Measurements from ENCODE around the gene MRPS34.

Gene MRPS34

DNA sequence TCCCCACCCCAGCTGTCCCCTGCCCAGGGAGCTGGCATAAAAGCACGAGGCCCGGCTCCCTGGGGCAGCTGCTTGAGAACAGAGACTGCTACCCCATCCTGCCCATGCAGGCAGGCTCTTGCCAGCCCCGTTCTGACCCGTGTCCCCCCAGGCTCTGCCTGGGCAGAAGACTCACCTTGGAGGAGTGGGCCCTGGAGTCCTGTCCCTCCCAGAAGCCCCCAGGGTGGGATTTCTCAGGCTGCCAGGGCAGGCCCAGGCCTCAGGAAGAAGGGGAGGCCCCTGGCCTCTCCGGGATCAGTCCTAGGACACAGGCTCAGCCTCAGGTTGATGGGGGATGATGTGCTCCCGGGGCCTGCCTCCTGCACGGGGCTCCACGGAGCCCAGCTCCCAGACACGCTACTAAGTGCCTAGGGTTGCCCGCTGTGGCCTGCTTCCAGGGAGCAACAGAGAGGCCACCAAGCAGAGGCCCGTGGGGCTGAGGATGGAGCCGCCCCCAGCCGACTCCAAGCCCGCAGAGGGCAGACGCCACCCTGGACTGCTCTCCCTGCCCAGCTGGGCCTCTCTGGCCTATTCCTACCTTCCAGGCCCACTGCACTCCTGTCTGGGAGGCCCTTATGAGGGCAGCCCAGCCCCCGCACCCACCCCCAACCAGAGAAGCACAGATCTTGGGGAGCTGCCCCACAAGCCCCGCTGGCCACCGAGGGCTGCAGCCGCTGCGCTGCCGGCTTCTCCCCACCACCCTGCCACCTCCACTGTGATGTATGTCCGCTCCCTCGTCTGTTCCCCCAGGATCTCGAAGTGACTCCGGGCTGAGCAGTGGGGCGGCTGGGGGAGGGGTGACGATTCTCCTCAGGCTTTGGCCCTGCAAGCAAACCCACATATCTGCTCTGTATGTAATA lies 3.3 kb downstream of the MRPS34 start:
- DNase-seq (ENCODE audit: low read depth): no peak

DNA sequence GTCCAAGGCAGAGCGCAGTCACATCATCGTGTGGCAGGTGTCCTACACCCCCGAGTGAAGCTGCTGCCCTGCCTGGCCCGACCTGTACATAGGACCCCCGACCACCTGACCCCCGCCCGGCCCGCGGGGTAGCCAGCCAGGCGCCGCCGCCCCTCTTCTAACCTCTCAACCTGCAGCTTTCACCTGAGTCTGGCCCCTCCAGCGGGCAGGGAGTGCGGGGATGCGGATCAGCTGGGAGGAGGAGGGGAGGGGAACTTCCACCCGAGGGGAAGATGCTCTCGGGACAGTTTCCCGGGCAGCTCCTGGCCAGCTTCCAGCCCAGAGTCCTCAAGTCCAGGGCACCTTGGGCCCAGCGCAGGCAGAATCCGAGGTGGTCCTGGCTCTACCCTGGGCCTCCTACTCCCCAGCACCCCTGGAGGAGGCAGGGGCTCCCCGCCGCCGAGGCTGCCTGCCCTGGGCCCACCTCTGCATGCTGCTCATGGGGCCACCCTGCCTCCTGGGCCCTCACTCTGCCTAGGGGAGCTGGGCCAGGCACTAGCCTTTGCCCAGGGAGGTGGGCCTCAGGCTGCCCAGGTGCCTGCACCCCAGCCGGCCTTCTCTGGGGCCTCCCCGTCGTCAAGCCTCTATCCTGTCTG lies 4.0 kb downstream of the MRPS34 start:
- DNase-seq (ENCODE audit: low read depth): no peak

DNA sequence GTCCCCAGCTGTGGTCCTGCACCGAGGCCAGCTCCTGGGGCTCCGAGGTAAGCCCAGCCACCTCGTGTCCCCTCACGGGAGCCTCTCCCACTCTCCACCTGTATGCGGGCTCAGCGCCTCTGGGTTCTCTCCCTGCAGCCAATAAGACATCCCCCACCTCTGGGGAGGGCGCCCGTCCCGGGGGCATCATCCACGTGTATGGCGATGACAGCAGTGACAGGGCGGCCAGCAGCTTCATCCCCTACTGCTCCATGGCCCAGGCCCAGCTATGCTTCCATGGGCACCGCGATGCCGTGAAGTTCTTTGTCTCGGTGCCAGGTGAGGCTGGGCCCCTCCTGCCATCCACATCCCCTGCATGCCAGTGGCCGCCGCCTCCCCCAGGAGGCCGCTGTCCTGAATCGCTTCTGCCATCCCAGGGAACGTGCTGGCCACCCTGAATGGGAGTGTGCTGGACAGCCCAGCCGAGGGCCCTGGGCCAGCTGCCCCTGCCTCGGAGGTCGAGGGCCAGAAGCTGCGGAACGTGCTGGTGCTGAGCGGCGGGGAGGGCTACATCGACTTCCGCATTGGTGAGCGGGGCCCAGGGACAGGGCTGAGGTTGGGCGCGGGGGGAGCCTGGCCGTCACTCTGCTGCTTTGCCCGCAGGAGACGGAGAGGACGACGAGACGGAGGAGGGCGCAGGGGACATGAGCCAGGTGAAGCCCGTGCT lies 4.7 kb downstream of the MRPS34 start:
- no peak for DNase-seq (ENCODE audit: low read depth)

- DNase-seq (ENCODE audit: low read depth): no peak
These were observed 5.6 kb downstream of the MRPS34 start for GRCh38 chr16:1767116-1767994.

GRCh38 chr16:1766701-1767100 lies 6.2 kb downstream of the MRPS34 start:
- DNase-seq (ENCODE audit: low read depth): no peak

- no peak for DNase-seq (ENCODE audit: low read depth)
These were observed 6.7 kb downstream of the MRPS34 start for GRCh38 chr16:1766231-1766630.

DNA sequence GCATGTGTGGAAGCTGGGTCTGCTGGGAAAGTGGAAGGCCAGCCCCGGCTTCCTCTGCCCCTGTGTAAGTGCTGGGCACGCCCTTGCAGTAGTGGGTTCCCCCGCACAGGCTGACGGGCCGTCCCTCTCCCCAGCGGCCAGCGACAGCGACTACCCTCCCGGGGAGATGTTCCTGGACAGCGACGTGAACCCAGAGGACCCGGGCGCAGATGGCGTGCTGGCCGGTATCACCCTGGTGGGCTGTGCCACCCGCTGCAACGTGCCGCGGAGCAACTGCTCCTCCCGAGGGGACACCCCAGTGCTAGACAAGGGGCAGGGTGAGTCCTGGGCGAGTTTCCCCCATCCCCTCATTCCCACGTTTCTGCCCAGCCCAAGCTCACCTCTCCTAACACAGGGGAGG lies 7.1 kb downstream of the MRPS34 start:
- no peak for DNase-seq (ENCODE audit: low read depth)

DNA sequence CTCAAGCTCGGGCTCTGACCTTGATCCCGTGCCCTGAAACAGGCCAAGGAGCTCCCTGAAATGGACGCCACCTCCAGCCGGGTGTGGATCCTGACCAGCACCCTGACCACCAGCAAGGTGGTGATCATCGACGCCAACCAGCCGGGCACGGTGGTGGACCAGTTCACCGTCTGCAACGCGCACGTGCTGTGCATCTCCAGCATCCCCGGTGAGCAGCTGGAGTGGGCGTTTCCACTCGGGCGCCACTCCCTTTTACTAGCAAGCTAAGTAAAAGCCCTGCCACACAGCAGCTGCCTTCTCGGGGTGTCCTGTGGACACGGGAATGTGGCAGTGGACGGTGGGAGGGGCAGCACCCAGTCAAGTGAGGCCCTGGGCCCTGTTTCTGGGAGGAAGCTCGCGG lies 8.0 kb downstream of the MRPS34 start:
- DNase-seq (ENCODE audit: low read depth): no peak

DNA sequence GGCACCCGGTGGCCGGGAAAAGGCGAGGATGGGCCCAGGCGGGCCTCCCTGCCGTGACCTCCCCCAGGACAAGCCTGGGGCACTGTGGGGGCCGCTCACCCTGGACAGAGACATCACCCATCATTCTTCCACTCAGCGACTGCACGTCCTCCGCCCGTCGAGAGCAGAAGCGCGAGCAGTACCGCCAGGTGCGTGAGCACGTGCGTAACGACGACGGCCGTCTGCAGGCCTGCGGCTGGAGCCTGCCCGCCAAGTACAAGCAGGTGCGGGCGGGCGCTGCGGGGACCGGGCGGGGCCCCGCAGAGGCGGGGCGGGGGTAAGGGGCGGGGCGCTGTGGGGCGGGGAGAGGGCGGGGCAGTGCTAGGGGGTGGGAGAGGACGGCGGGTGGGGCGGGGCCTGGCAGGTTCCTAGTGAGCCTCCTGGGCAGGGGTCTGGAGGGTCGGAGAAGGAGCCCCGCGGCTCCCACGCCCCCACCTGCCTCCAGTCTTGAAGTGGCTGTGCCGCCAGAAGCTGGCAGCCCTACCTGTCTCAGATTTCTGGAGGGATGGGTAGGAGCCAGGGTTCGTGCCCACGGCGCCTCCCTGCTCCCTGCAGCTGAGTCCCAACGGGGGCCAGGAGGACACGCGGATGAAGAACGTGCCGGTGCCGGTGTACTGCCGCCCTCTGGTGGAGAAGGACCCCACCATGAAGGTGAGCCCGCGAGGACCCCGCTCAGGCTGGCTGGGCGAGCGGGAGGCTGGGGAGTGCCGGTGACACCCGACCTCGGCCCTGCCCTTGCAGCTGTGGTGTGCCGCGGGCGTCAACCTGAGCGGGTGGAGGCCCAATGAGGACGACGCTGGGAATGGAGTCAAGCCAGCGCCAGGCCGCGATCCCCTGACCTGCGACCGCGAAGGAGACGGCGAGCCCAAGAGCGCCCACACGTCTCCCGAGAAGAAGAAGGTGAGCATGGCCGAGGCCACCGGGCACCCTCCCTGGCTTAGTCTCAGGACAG lies 9.1 kb downstream of the MRPS34 start:
- no peak for DNase-seq (ENCODE audit: low read depth)

DNA sequence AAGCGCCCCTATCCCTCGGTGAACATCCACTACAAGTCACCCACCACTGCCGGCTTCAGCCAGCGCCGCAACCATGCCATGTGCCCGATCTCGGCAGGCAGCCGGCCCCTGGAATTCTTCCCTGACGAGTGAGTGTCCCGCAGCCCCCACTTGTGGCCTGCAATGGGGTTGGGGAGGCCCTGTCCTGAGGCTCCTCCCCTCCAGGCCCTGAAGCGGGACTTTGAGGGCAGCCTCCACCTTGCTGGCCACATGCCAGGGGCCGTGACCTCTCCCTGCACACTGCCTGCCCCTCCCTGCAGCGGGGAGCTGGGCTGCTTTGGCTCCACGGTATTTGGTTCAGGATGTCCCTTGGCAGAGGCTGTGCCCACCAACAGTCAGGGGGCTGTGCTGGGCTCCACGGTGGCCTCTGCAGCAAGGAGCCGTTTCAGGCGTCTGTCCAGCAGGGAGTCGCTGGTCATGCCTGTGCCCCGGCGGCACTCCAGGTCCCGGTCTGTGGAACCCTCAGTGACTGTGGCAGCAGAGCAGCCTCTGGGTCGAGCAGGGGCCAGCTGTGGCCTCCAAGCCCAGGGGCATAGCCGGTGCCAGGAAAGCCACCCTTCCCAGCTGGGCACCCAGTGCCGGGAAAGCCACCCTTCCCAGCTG lies 9.9 kb downstream of the MRPS34 start:
- no peak for DNase-seq (ENCODE audit: low read depth)

DNA sequence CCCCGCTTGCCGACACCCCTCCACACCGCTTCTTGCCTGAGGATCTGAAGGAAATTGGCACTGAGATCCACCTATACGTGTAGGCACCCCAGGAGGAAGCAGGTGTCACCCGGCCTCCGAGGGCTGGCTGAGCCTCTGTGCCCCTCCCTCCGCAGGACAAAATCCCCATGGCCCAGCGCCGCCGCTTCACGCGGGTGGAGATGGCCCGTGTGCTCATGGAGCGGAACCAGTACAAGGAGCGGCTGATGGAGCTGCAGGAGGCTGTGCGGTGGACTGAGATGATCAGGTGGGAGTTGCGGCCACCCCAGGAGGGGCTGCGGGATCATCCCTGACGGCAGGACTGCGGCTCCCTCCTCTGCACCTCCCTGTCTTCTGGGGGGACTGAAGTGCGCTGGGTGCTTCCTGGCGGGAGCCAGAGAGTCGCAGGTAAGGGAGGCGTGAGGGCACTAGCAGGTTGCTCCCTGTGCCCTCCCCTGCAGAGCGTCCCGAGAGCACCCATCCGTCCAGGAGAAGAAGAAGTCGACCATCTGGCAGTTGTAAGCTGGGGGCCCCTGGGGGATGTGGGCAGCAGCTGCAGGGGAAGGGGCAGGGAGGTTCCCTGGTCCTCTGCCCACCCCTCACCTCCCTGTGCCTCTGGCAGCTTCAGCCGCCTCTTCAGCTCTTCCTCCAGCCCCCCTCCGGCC lies 10.6 kb downstream of the MRPS34 start:
- no peak for DNase-seq (ENCODE audit: low read depth)

DNA sequence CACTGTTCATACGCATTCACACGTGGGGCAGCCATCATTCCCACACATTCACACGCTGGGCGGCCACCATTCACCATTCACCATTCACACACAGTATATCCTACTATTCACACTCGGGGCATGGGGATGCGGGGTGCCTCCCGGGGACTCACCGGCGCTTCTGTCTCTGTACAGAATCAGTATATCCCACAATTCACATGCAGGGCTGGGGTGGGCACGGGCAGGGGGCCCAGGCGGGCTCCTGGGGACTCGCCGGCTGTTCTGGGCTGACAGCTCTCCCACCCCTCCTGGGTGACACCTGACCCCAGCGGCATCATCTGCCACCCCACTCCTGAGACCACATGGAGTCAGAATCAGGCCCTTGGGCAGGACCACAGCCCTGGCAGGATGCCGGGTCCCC lies 11.2 kb downstream of the MRPS34 start:
- DNase-seq (ENCODE audit: low read depth): no peak

DNA sequence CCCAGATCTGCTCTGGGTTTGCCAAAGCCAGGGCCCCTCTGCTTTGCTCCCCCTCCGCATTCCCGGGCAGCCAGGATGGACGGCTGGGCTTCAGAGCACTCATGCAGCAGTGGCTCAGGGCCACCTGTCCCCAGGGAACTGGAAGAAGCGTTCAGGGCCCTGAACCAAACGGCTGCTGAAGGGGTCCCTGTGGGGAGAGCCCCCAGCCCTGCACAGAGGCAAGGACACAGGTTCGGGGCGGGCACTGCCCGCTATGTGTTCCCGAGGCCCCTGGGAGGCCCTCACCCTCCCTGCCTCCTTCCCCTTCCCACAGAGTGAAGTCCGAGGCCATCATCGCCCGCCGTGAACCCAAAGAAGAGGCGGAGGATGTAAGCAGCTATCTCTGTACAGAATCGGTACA lies 12.0 kb downstream of the MRPS34 start:
- DNase-seq (ENCODE audit: low read depth): no peak

- no peak for DNase-seq (ENCODE audit: low read depth)
These were observed 13.4 kb downstream of the MRPS34 start for GRCh38 chr16:1759511-1759910.

- no peak for DNase-seq (ENCODE audit: low read depth)
These were observed 14.0 kb downstream of the MRPS34 start for GRCh38 chr16:1758923-1759322.

- DNase-seq (ENCODE audit: low read depth): no peak
These were observed 15.0 kb downstream of the MRPS34 start for GRCh38 chr16:1757714-1758461.

DNA sequence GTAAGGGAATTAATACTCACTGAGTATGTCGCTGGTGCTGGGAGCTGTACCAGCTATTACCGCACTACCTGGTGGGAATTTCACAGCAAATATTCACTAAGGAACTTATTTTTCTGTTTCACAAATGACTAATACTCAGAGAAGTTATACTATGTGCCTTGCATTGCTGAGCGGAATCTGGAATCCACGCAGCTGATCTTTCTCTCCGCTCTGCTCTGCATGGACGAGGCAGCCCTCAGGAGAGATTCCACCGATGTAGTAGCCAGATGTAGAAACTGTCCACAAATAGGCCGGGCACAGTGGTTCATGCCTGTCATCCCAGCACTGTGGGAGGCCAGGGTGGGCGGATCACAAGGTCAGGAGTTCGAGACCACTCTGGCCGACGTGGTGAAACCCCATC lies 18.7 kb downstream of the MRPS34 start:
- no peak for DNase-seq (ENCODE audit: low read depth)

DNA sequence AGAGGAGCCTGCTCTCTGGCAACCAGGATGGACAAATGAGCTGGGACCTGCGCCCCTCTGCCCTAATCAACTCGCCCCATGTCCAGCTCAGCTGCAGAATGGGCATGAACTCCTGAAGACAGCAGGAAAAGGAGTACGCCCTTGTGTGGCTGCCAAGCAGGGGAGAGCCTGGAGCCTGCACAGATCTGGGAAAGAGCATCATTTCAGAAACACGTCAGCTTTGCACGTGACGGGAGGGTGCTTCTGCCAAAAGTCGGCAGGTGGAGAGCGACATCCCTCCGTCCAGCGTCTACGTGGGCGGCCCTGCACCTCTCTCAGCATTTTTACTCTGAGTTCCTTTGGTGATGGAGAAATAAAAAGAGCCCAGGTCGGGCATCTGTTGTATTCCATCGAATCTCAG lies 20.1 kb downstream of the MRPS34 start:
- no peak for DNase-seq (ENCODE audit: low read depth)

DNA sequence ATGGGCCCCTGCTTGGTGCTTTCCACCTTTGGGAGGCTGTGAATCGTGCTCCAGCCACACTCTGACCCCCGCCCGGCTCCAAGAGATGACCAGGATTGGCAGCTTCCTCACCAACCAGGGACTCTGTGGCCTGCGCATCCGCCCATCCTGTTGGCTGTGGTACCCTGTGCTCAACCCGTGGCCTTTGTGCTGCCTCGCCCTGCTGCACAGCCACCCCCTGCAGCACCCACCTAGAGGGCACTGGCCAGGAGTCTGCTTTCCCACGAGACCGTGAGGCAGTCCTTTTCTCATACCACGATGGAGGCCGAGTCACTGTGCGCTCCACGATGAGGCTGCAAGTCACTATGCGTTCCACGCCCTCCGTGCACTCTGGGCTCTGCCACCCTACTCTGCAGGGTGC lies 21.0 kb downstream of the MRPS34 start:
- no peak for DNase-seq (ENCODE audit: low read depth)
